Activated gamma-delta T cell treated with anti-CD3 and anti-CD28 coated beads, Interleukin-2, amount 50 U/mL, for 16 hours (primary cell): ENCODE measurements around the gene ANXA3.
"Not testable (repeated sequence)": the region's sequence is repeated elsewhere in the genome, so short reads cannot be mapped to it uniquely, and the experiment has no call there.

Experiments
- DNase-seq: peaks from one replicate; pipeline ENCODE4 v3.0.0-alpha.2; 2020; ENCODE audit warnings: low read depth

ANXA3 gene

DNA sequence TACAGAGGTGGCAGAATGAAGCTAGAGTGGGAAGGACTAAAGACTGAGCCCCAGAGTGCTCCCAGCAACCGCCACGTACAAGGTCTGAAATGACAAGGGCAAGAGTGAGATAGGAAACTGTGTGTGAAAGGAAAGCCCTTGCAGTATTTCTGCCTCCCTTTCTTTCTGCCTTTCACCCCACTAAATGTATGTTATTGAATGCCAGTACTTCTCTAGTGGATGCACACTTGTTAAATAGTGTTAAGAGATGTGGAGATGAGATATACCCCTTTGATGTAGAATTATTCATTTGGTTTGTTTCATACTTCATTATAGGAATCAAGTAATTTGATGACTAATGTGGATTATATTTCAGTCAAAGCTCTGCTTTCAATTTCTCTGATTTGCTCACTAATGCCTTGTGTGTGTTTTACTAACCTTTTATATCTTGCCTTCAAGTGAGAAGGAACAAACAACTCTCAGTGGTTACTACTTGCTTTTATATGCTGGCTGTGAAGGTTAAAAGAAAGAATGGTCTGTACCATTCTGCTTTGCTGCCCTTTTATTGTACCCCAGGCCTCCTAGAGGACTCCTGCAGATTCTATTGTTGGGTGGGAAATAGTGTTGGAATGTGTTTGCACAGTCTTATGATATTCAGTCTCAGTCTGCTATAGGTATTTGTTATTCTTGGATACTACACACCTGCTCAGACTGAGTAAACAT is 8.0 kb upstream of the ANXA3 start:
- DNase-seq = no peak

DNA sequence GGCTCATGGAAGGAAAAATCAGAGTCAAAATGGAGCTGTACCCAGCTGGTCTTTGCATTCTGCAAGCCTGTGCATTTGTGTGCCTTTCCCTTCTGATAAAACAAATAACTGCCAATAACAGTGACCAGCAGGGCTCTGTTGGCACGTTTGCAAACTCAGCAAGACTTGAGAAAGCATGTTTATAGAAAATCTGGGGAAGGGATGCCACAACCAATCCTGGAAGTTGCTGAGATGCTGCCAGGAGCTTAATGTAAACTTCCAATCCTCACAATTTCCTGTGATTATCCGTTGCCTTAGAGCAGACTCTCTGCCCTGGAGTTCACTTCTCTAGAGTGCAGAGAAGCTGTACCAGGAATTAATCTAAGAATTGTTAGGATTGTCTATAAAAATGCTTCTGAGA is 6.9 kb upstream of the ANXA3 start:
- DNase-seq = no peak

DNA sequence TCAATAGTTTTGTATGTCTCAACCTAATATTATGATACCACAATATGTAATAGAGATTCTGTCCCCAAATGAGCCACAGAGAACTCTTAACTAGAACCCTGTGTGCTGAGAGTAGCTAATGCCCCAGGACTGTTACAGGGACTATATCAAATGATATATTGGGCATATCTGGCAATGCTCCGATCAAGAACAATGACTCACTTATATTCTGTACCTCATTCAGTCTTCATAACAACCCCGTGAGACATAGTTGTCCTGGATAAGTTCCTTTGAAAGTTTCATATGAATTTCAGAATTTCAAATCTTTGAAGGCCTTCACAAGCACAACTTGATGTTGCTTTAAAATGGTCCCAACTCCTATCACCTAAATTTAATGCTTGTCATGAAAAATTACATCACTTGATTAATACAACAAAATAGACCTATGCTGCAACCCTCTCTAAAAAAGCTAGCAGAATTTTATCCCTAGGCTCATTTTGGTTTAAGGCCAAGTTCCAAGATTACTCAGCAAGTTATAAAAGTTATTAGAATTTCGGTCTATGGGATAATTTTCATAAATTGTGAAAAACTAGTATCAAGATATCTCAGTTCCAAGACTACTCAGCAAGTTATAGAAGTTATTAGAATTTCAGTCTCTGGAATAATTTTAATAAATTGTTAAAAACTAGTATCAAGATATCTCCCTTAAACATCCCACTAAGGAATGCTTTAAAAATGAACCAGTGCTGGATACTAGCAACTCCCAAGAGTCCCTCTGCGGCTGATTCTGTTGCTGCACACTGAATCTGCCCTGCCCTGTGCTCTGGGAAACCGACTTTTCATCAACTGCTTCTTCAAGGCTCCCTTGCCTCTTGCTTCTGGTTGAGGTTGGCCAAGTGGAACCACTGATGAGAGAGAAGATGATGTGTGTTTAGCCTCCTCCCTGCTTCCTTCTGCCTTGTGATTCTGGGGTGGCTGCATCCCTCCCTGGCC is 6.0 kb upstream of the ANXA3 start:
- DNase-seq = no peak

GRCh38 chr4:78547899-78548298 is 3.7 kb upstream of the ANXA3 start:
- not testable (repeated sequence) for DNase-seq

DNA sequence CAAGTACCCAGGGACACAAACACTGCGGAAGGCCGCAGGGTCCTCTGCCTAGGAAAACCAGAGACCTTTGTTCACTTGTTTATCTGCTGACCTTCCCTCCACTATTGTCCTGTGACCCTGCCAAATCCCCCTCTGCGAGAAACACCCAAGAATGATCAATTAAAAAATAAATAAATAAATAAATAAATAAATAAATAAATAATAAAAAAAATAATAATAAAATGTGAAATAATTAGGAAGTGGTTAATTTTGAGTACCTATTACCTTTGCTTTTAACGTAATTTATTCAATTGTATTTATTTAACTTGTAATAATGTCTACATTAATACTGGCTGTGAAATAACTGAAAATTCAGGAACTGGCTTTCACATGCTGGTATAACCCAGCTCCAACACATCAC is 2.7 kb upstream of the ANXA3 start:
- not testable (repeated sequence) for DNase-seq

DNA sequence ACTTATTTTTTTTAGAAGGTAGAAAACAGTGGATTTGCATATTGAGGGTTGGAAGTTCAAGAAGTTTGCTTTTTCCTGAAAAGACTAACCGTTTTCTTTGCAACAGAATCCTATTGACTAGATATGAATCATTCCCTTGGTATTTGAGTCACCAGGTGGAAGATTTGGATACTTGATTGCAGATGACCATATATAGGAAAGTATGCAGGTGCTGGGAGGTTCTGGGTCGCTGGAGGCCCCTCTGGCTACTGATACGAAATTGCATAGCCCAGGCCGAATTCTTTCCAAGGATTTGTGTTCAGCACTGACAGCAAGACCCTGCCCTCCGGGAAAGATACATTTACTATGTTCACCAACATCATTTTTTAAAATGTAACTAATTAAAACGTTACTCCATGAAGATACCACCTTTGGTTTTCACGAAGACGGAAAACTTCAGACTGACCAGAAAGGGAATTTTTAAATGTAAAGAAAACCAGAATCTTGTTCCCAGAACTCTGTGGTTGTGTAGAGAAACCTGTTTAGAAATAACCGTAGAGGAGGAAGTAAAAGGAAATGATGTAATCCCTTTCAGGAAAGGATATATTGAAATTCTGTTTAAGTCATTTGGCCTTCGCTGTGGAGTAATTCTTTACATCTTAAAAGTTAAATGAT is 946 bp downstream of the ANXA3 start:
- no peak for DNase-seq

GRCh38 chr4:78553043-78553396 is 1.4 kb downstream of the ANXA3 start:
- no peak for DNase-seq

DNA sequence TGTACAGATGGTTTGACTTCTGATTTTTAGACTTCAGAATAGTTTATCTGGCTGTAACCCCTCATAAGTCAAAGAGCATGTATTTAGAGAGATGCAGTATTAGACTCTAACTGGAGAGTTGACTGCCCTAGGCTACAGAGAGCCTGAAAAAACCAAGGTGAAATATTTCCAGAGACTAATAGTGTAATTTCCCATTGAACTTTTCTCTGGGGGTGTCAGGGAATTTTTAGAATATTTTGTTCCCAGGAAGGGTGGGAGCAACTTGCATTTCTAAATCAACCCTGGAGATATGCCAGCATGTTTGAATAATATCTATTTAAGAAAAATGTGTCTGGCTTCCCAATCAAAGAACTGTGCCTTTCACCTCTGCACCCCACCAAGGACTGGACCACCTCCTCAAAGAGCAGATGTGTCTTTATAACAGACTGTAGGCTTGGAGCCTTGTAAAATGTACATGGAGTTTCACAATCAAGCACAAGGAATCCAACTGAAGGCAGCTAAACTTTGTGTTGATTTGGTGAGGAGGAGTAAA is 2.0 kb downstream of the ANXA3 start:
- no peak for DNase-seq

DNA sequence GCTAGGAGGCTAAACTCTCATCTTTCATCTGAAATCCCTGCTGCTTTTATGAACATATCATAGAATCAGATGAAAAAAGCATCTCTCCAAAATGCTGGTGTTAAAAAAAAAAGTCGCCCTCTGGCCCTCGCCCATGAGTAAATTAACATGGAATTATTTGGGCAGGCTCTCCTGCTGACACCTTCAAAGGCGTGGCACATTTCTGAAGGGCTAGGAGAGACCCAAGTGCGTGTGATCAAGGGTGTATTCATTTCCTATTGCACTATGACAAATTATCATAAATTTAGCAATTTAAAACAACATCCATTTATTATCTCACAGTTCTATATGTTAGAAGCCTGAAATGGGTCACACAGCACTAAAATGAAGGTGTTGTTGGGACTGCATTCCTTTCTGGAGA is 5.1 kb downstream of the ANXA3 start:
- no peak for DNase-seq

GRCh38 chr4:78557841-78558240 is 6.3 kb downstream of the ANXA3 start:
- no peak for DNase-seq

GRCh38 chr4:78558410-78558809 is 6.8 kb downstream of the ANXA3 start:
- DNase-seq = no peak

- no peak for DNase-seq
Observed at GRCh38 chr4:78560296-78560963, 8.9 kb downstream of the ANXA3 start.

GRCh38 chr4:78561677-78562076 is 10.1 kb downstream of the ANXA3 start:
- DNase-seq = no peak

DNA sequence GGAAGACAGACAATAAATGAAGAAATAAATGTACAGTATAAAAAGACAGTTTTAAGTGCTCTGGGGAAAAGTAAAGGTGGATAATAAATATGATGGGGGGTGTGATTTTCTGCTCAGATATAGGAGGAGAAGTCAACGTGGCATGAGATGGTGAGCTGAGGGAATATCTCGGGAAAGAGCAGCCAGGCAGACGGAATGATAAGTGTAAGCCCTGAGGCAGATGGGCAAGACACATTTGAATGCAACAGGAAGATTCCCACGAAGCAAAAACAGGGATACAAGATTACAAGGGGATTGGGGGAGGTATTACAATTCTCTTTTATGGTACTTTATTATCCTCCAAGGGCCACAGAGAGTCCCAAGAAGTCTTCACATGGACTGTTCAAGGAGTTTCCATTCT is 11.1 kb downstream of the ANXA3 start:
- DNase-seq = no peak

GRCh38 chr4:78565971-78566372 is 14.4 kb downstream of the ANXA3 start:
- no peak for DNase-seq

DNA sequence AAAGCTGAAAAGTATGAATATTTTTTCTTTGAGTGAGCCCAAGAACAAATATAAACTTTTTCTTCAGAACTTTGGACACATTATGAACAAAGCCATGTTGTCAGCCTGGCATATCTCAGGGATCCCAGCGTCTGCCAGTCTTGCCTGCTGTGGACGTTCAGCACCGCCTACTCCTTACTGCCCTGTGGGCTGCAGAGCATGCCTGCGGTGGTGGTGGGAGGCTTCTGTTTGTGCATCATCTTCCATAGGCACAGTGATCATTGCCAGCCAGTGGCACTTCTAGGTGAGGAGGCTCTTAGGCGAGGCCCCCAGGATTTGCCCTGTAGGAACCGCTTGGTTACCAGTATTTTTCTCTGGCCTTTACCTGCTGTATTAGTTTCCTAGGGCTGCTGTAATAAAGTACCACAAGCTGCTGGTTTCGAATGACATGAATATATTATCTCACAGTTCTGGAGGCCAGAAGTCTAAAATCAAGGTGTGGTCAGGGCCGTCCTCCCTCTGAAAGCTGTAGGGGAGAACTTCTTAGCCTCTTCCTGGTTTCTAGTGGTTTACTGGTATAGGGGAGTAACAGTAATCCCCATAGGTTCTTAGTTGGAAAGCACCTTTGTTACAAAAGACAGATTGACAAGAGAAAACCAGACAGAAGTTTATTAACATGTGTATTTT is 15.4 kb downstream of the ANXA3 start:
- DNase-seq = no peak

- no peak for DNase-seq
Observed at GRCh38 chr4:78567500-78568060, 16.0 kb downstream of the ANXA3 start.

DNA sequence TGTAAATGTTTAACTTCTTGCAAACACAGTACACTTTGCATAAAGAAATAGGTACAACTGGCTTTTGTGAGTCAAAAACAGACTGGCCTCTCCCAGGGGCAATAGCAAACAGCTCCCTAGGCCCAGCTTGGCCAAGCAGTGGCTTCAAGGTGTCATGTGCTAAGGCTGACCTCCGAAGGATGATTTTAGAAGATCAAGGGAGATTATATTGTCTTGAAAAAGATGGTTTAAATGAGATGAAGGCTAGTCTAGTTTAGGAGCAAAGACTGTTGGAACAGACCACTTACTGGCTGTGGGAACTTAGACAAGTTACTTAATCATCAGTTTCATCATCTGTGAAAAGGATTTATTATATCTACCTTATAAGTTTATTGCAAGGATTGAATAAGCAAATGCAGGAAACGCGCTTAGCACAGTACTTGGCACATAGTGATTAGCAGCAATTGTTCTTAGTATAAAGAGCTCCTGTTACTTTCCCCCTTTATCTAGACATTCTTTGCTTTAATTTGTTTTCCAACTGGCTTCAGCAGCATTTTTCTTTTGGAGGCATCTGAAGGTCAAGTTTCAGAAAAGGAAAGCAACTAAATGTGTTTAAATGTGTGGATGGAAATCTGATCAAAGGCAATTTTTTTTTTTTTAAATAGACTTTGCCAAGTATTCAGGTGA is 17.2 kb downstream of the ANXA3 start:
- no peak for DNase-seq

DNA sequence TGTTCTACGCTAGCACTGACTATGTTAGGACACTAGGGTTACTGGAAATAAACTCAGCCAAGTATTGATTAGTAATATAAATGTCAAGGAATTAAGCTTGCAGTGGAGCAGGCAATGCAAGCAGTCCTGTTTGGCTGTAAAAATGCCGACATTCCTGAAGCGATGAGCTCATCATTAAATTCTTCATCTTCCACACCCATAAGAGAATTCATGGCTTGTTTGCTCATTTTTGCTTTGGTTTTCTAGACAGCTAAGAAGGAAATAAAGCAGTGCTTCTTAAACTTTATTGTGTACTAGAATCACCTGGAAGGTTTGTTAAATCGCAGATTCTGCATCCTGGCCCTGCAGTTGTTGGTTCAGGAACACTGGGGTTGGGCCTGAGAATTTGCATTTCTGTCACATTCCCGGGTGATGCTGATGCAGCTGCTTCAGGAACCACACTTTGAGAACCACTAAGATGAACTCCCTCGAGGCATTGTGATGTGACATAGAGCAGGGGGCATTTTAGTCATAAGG is 17.8 kb downstream of the ANXA3 start:
- no peak for DNase-seq

DNA sequence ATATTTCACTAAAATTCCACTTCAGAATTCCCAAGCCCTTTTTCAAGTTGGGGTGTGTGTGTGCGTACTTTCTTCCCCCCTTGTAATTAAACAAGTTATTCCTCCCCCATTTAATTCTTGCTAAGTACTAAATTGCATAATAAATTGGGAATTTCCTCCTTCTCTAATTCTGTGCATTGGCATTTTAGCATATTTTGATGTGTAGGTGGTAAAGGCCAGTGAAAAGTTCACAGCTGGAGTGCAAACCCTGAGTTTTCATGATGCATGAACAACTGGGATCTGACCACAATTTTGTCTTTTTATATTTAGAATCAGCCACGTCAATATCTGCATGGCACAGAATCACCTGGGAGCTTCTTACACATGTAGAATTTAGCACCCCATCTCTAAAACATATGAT is 18.5 kb downstream of the ANXA3 start:
- DNase-seq = no peak
